MM.1S (cell line): ENCODE data around the gene KCNK17.

Experiments used
- DNase-seq: peaks from one replicate; pipeline ENCODE4 v3.0.0-alpha.2; 2015
- H2AFZ ChIP-seq: fragments of 300-600 bp; sonication (generic); 2 replicates; pipeline ENCODE4 v1.6.0; 2016; ENCODE audit warnings: antibody characterized with exemption, low read length
- H3F3A ChIP-seq: fragments of 300-600 bp; sonication (generic); 2 replicates; pipeline ENCODE4 v1.6.1; 2016; ENCODE audit warnings: mild to moderate bottlenecking, antibody characterized with exemption, low read length, moderate library complexity, mixed read lengths; ENCODE audit not compliant: insufficient read depth
- H3K27ac ChIP-seq: fragments of 300-600 bp; sonication (generic); 2 replicates; pipeline ENCODE4 v1.5.1; 2016; ENCODE audit warnings: mild to moderate bottlenecking, low read length
- H3K27me3 ChIP-seq: fragments of 300-600 bp; sonication (generic); replicated peaks from 2 replicates; pipeline ENCODE4 v1.6.0; 2016; ENCODE audit warnings: low read length; ENCODE audit not compliant: insufficient read depth
- H3K36me3 ChIP-seq: fragments of 300-600 bp; sonication (generic); replicated peaks from 2 replicates; pipeline ENCODE4 v1.6.1; 2016; ENCODE audit warnings: mild to moderate bottlenecking, low read length, mixed read lengths; ENCODE audit not compliant: insufficient read depth
- H3K4me1 ChIP-seq: fragments of 300-600 bp; sonication (generic); 2 replicates; pipeline ENCODE4 v1.6.1; 2016; ENCODE audit warnings: low read length, mixed read lengths
- H3K4me2 ChIP-seq: fragments of 300-600 bp; sonication (generic); 2 replicates; pipeline ENCODE4 v1.6.0; 2016; ENCODE audit warnings: low read depth, low read length
- H3K4me3 ChIP-seq: fragments of 300-600 bp; sonication (generic); 2 replicates; pipeline ENCODE4 v1.5.1; 2016; ENCODE audit warnings: low read length, mixed read lengths
- H3K79me2 ChIP-seq: fragments of 300-600 bp; sonication (generic); 2 replicates; pipeline ENCODE4 v1.6.1; 2016; ENCODE audit warnings: mixed run types, low read length, mixed read lengths
- H3K9ac ChIP-seq: fragments of 300-600 bp; sonication (generic); 2 replicates; pipeline ENCODE4 v1.6.1; 2016; ENCODE audit warnings: low read length, mixed read lengths
- H3K9me2 ChIP-seq: fragments of 300-600 bp; sonication (generic); replicated peaks from 2 replicates; pipeline ENCODE4 v1.6.1; 2016; ENCODE audit warnings: mild to moderate bottlenecking, low read length, mixed read lengths; ENCODE audit not compliant: insufficient read depth
- H3K9me3 ChIP-seq: fragments of 300-600 bp; sonication (generic); replicated peaks from 2 replicates; pipeline ENCODE4 v1.6.1; 2016; ENCODE audit warnings: mild to moderate bottlenecking, low read length, mixed read lengths; ENCODE audit not compliant: insufficient read depth
- H4K20me1 ChIP-seq: fragments of 300-600 bp; sonication (generic); 2 replicates; pipeline ENCODE4 v1.6.1; 2016; ENCODE audit warnings: mild to moderate bottlenecking, low read length, moderate library complexity, mixed read lengths; ENCODE audit not compliant: insufficient read depth
- CTCF ChIP-seq: fragments of 300-600 bp; sonication (generic); IDR thresholded peaks from 2 replicates; pipeline ENCODE4 v1.5.1; 2016; ENCODE audit warnings: antibody characterized with exemption, low read length, mixed read lengths
- EZH2 ChIP-seq: fragments of 300-600 bp; sonication (generic); optimal IDR thresholded peaks from 2 replicates; pipeline ENCODE3; 2017; ENCODE audit warnings: low read depth, mild to moderate bottlenecking, antibody characterized with exemption, low read length, mixed read lengths
- EZH2phosphoT487 ChIP-seq: fragments of 300-600 bp; sonication (generic); IDR thresholded peaks from 2 replicates; pipeline ENCODE4 v1.6.1; 2018; ENCODE audit warnings: antibody characterized with exemption, low read length

Gene KCNK17

DNA sequence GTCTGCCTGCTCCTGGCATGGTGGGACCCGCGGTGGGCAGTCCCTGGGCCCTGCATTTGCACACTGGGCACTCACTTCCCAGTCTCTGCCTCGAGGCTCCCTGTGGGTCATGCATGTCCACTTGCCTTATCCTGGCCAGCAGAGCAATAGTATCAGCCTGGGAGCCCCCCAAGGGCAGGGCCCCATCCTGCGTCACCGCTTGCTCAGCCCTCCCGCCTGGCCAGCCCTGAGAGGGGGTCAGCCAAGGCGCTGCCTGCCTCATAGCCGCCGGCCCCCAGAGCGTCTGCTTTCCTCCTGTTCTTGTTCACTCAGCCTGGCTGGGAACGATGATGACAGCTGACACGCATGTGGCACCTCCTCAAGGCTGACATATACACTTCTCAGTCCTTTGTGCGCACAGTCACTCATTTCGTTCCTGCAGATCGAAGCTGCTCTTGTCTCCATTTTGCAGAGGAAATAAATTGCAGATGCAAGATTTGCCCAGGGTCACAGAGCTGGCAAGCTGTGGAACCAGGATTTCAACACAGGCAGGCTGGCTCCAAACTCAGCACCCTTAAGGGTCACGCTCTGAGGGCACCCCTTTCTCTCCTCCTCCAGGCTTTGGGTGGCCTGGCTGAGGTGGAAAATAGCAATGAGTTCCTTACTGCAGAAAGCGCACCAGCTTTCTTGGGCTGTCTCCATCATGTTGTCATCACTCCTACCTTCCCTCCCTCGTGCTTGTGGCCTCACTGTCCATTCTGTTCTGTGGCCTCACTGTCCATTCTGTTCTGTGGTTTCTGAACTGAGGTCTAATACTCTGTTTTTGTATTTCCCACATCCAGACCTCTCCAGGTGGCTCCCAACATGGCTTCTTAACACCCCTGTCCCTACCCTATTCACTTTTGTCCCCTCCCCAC lies 17.2 kb downstream of the KCNK17 start:
- no peak for TF ChIP-seq EZH2
- TF ChIP-seq EZH2phosphoT487: no peak
- no peak for TF ChIP-seq CTCF
- no peaks in the 10 kb centered on the region for H3F3A ChIP-seq
- H3K4me3 ChIP-seq: no peak overlapping the region

GRCh38 chr6:39295611-39296011 lies 18.6 kb downstream of the KCNK17 start:
- H3K4me3 ChIP-seq: no peak overlapping the region
- no peaks in the 10 kb centered on the region for H3K4me1 ChIP-seq
- no peaks in the 10 kb centered on the region for H3K9me3 ChIP-seq
- no peaks in the 10 kb centered on the region for H4K20me1 ChIP-seq
- H3K36me3 ChIP-seq: no peaks in the 10 kb centered on the region
- no peak overlapping the region for H2AFZ ChIP-seq
- H3K4me2 ChIP-seq: no peak overlapping the region
- no peak overlapping the region for H3K27ac ChIP-seq
- no peaks in the 10 kb centered on the region for H3F3A ChIP-seq
- H3K9me2 ChIP-seq: no peaks in the 10 kb centered on the region
- peaks cover 9% of the 10 kb centered on the region for H3K27me3 ChIP-seq
- TF ChIP-seq CTCF (no peak), EZH2phosphoT487 (no peak), EZH2 (no peak)
- DNase-seq: no peak
- no peaks in the 10 kb centered on the region for H3K79me2 ChIP-seq
- H3K9ac ChIP-seq: no peak overlapping the region

More for the DNA sequence above, 17.2 kb downstream of the KCNK17 start:
- H3K4me2 ChIP-seq: no peak overlapping the region
- H3K27me3 ChIP-seq: peaks cover 9% of the 10 kb centered on the region
- no peak overlapping the region for H3K27ac ChIP-seq
- H3K79me2 ChIP-seq: no peaks in the 10 kb centered on the region
- no peak overlapping the region for H3K9ac ChIP-seq
- H3K36me3 ChIP-seq: no peaks in the 10 kb centered on the region
- no peaks in the 10 kb centered on the region for H3K4me1 ChIP-seq
- H3K9me3 ChIP-seq: no peaks in the 10 kb centered on the region
- H4K20me1 ChIP-seq: no peaks in the 10 kb centered on the region
- no peak overlapping the region for H2AFZ ChIP-seq
- DNase-seq: no peak
- no peaks in the 10 kb centered on the region for H3K9me2 ChIP-seq

GRCh38 chr6:39294899-39295298 lies 19.3 kb downstream of the KCNK17 start:
- Histone ChIP-seq H3K9me3 (no peaks in the 10 kb centered on the region), H3K36me3 (no peaks in the 10 kb centered on the region), H2AFZ (no peak overlapping the region), H3K4me3 (no peak overlapping the region), H3K27me3 (peaks cover 9% of the 10 kb centered on the region), H3K4me1 (no peaks in the 10 kb centered on the region), H3K9ac (no peak overlapping the region), H3K9me2 (no peaks in the 10 kb centered on the region), H3K4me2 (no peak overlapping the region), H3F3A (no peaks in the 10 kb centered on the region), H4K20me1 (no peaks in the 10 kb centered on the region), H3K79me2 (no peaks in the 10 kb centered on the region), H3K27ac (no peak overlapping the region)
- no peak for TF ChIP-seq EZH2
- TF ChIP-seq CTCF: no peak
- TF ChIP-seq EZH2phosphoT487: no peak
- no peak for DNase-seq
